Measurements from ENCODE around the gene PACC1. TPM values are rescaled to one million over a fixed set of nuclear protein-coding genes. Genes with fewer than 3 reads are reported as not detected.

The PACC1 gene
- total and polyA plus RNA-seq, 10 of the 15 experiments (the other 5 are each of a cell fraction or from before 2014, with no cell fraction given): 16.1 to 29.7 (median 19.3) TPM

Small RNA genes within 50 kb of the gene (small RNA-seq; reads per million reads assigned to genes)
- not detected for gene SNORA16B

Other genes with a start within 250 kb of the PACC1 start
- gene PPP2R5A, start 129.5 kb downstream of the PACC1 start, total RNA-seq (2014; rRNA removed): 32.1 and 33.7 TPM in 2 replicates
- gene PPP2R5A, start 129.5 kb downstream of the PACC1 start, total RNA-seq (2014; rRNA removed; fragmentation: Illumina TruSeq; extraction: Trizol): 27.8 and 28.8 TPM in 2 replicates
- gene PPP2R5A, start 129.5 kb downstream of the PACC1 start, total RNA-seq (2021): 33.2 and 33.8 TPM in 2 replicates
- 40.6 and 59.7 TPM in 2 replicates for gene PPP2R5A, start 129.5 kb downstream of the PACC1 start, polyA plus RNA-seq (2011; rRNA removed)
- 35.7 and 47.3 TPM in 2 replicates for gene PPP2R5A, start 129.5 kb downstream of the PACC1 start, polyA plus RNA-seq (2014; fragmentation: Illumina TruSeq; extraction: Trizol)
- gene PPP2R5A, start 129.5 kb downstream of the PACC1 start, polyA plus RNA-seq (2014; fragmentation: Nextera tagmentation; extraction: Ambion mirVana): 10 to 100 TPM; 15.4 to 18.2 TPM
- gene PPP2R5A, start 129.5 kb downstream of the PACC1 start, polyA plus RNA-seq (2014; rRNA removed): 21.7 and 25.1 TPM in 2 replicates
- 10 to 100 TPM; 32.8 to 39.3 TPM for gene PPP2R5A, start 129.5 kb downstream of the PACC1 start, polyA plus RNA-seq (2016; fragmentation: Nextera tagmentation; extraction: Ambion mirVana)
- 47.2 and 52.1 TPM in 2 replicates for gene NENF, start 18.0 kb upstream of the PACC1 start, total RNA-seq (2014; rRNA removed)
- gene NENF, start 18.0 kb upstream of the PACC1 start, total RNA-seq (2014; rRNA removed; fragmentation: Illumina TruSeq; extraction: Trizol): 38.7 and 39.4 TPM in 2 replicates
- gene NENF, start 18.0 kb upstream of the PACC1 start, total RNA-seq (2021): 49.1 and 49.4 TPM in 2 replicates
- 37.6 and 46.0 TPM in 2 replicates for gene NENF, start 18.0 kb upstream of the PACC1 start, polyA plus RNA-seq (2011; rRNA removed)
- gene NENF, start 18.0 kb upstream of the PACC1 start, polyA plus RNA-seq (2014; fragmentation: Illumina TruSeq; extraction: Trizol): 35.5 and 37.1 TPM in 2 replicates
- 10 to 100 TPM in 1 of 2 experiments, 1 to 10 TPM in 1; 5.1 to 19.3 TPM for gene NENF, start 18.0 kb upstream of the PACC1 start, polyA plus RNA-seq (2014; fragmentation: Nextera tagmentation; extraction: Ambion mirVana)
- 53.0 and 54.2 TPM in 2 replicates for gene NENF, start 18.0 kb upstream of the PACC1 start, polyA plus RNA-seq (2014; rRNA removed)
- 10 to 100 TPM; 10.8 to 83.4 TPM for gene NENF, start 18.0 kb upstream of the PACC1 start, polyA plus RNA-seq (2016; fragmentation: Nextera tagmentation; extraction: Ambion mirVana)
- 7.3 and 8.1 TPM in 2 replicates for gene ATF3, start 193.9 kb upstream of the PACC1 start, total RNA-seq (2014; rRNA removed)
- gene ATF3, start 193.9 kb upstream of the PACC1 start, total RNA-seq (2014; rRNA removed; fragmentation: Illumina TruSeq; extraction: Trizol): 9.4 and 11.5 TPM in 2 replicates
- 9.5 and 11.2 TPM in 2 replicates for gene ATF3, start 193.9 kb upstream of the PACC1 start, total RNA-seq (2021)
- gene ATF3, start 193.9 kb upstream of the PACC1 start, polyA plus RNA-seq (2011; rRNA removed): 13.9 and 15.9 TPM in 2 replicates
- gene ATF3, start 193.9 kb upstream of the PACC1 start, polyA plus RNA-seq (2014; fragmentation: Illumina TruSeq; extraction: Trizol): 9.5 and 11.5 TPM in 2 replicates
- 1 to 10 TPM; 3.0 to 3.4 TPM for gene ATF3, start 193.9 kb upstream of the PACC1 start, polyA plus RNA-seq (2014; fragmentation: Nextera tagmentation; extraction: Ambion mirVana)
- 8.5 and 11.4 TPM in 2 replicates for gene ATF3, start 193.9 kb upstream of the PACC1 start, polyA plus RNA-seq (2014; rRNA removed)
- 1 to 10 TPM; 5.6 to 6.7 TPM for gene ATF3, start 193.9 kb upstream of the PACC1 start, polyA plus RNA-seq (2016; fragmentation: Nextera tagmentation; extraction: Ambion mirVana)